ENCODE results near the gene HUWE1.

Gene HUWE1

GRCh38 chrX:53606456-53606855 is 80.1 kb downstream of the HUWE1 start:
- no CpG with 5 or more reads among the region's 2 CpGs for WGBS
- H4K8ac ChIP-seq (ENCODE audit: low read length), result no peak overlapping the region

GRCh38 chrX:53605004-53605403 is 81.5 kb downstream of the HUWE1 start:
- no peak overlapping the region for H2BK12ac ChIP-seq (ENCODE audit: low read length in 2 of 2)
- no peak overlapping the region for H3K4me2 ChIP-seq (ENCODE audit: low read length, poor library complexity, severe bottlenecking)
- H4K91ac ChIP-seq (ENCODE audit: low read length), result no peak overlapping the region
- no peak overlapping the region for H4K8ac ChIP-seq (ENCODE audit: low read length)
- H2AK5ac ChIP-seq (ENCODE audit: low read length, severe bottlenecking), result no peak overlapping the region
- H3K9ac ChIP-seq (ENCODE audit: low read length), result no peak overlapping the region
- H3K9me3 ChIP-seq (ENCODE audit: control insufficient read depth, low read length), result no peaks in the 10 kb centered on the region
- H2BK120ac ChIP-seq (ENCODE audit: low read depth, low read length), result no peak overlapping the region
- peaks cover 0 to 13% of the 10 kb centered on the region in 2 experiments for H3K27me3 ChIP-seq (ENCODE audit: control insufficient read depth in 1 of 2, insufficient read depth in 1 of 2, low read length in 2 of 2)
- no peak overlapping the region for H3K4me3 ChIP-seq (ENCODE audit: insufficient read depth in 1 of 2, low read depth in 1 of 2, low read length in 2 of 2)
- no peak overlapping the region for H3K18ac ChIP-seq (ENCODE audit: low read depth in 1 of 2, low read length in 2 of 2)
- no peaks in the 10 kb centered on the region for H3K4me1 ChIP-seq (ENCODE audit: control insufficient read depth, insufficient read depth, low read depth, low read length)
- no peak overlapping the region for H3K4ac ChIP-seq (ENCODE audit: low read depth in 1 of 2, low read length in 2 of 2)
- DNase-seq, result no peak
- peaks cover 10 to 95% of the 10 kb centered on the region in 2 experiments for H3K36me3 ChIP-seq (ENCODE audit: control insufficient read depth in 1 of 2, insufficient read depth in 2 of 2, low read depth in 1 of 2, low read length in 2 of 2)
- H2BK5ac ChIP-seq (ENCODE audit: low read depth, low read length, poor library complexity, severe bottlenecking), result no peak overlapping the region
- WGBS, result 100% methylated on average over 3 of the region's 4 CpGs
- no peak overlapping the region for H3K14ac ChIP-seq (ENCODE audit: low read length in 2 of 2)
- H3K27ac ChIP-seq (ENCODE audit: low read length, poor library complexity, severe bottlenecking), result no peak overlapping the region
- no peak overlapping the region for H3K23ac ChIP-seq (ENCODE audit: low read length in 2 of 2)
- H2AFZ ChIP-seq (ENCODE audit: low read depth, low read length), result no peak overlapping the region
- peaks cover 5% of the 10 kb centered on the region for H3K79me1 ChIP-seq (replicated peaks; ENCODE audit: low read length, poor library complexity, severe bottlenecking)
- no peak overlapping the region for H2BK15ac ChIP-seq (ENCODE audit: low read depth, poor library complexity, severe bottlenecking)

More at GRCh38 chrX:53606456-53606855, 80.1 kb downstream of the HUWE1 start:
- H3K79me1 ChIP-seq (replicated peaks; ENCODE audit: low read length, poor library complexity, severe bottlenecking), result peaks cover 5% of the 10 kb centered on the region
- no peak overlapping the region for H3K23ac ChIP-seq (ENCODE audit: low read length in 2 of 2)
- H3K4me1 ChIP-seq (ENCODE audit: control insufficient read depth, insufficient read depth, low read depth, low read length), result no peaks in the 10 kb centered on the region
- no peak overlapping the region for H3K9ac ChIP-seq (ENCODE audit: low read length)
- peaks cover 7 to 95% of the 10 kb centered on the region in 2 experiments for H3K36me3 ChIP-seq (ENCODE audit: control insufficient read depth in 1 of 2, insufficient read depth in 2 of 2, low read depth in 1 of 2, low read length in 2 of 2)
- H3K4me2 ChIP-seq (ENCODE audit: low read length, poor library complexity, severe bottlenecking), result no peak overlapping the region
- H3K27ac ChIP-seq (ENCODE audit: low read length, poor library complexity, severe bottlenecking), result no peak overlapping the region
- H2AFZ ChIP-seq (ENCODE audit: low read depth, low read length), result no peak overlapping the region
- H3K4ac ChIP-seq (ENCODE audit: low read depth in 1 of 2, low read length in 2 of 2), result no peak overlapping the region
- no peak overlapping the region for H3K14ac ChIP-seq (ENCODE audit: low read length in 2 of 2)
- no peak overlapping the region for H2AK5ac ChIP-seq (ENCODE audit: low read length, severe bottlenecking)
- DNase-seq, result no peak
- no peak overlapping the region for H2BK120ac ChIP-seq (ENCODE audit: low read depth, low read length)
- no peak overlapping the region for H2BK12ac ChIP-seq (ENCODE audit: low read length in 2 of 2)
- H3K27me3 ChIP-seq (ENCODE audit: control insufficient read depth in 1 of 2, insufficient read depth in 1 of 2, low read length in 2 of 2), result peaks cover 0 to 8% of the 10 kb centered on the region in 2 experiments
- H3K9me3 ChIP-seq (ENCODE audit: control insufficient read depth, low read length), result no peaks in the 10 kb centered on the region
- H2BK15ac ChIP-seq (ENCODE audit: low read depth, poor library complexity, severe bottlenecking), result no peak overlapping the region
- no peak overlapping the region for H3K4me3 ChIP-seq (ENCODE audit: insufficient read depth in 1 of 2, low read depth in 1 of 2, low read length in 2 of 2)
- H4K91ac ChIP-seq (ENCODE audit: low read length), result no peak overlapping the region
- no peak overlapping the region for H2BK5ac ChIP-seq (ENCODE audit: low read depth, low read length, poor library complexity, severe bottlenecking)
- H3K18ac ChIP-seq (ENCODE audit: low read depth in 1 of 2, low read length in 2 of 2), result no peak overlapping the region

DNA sequence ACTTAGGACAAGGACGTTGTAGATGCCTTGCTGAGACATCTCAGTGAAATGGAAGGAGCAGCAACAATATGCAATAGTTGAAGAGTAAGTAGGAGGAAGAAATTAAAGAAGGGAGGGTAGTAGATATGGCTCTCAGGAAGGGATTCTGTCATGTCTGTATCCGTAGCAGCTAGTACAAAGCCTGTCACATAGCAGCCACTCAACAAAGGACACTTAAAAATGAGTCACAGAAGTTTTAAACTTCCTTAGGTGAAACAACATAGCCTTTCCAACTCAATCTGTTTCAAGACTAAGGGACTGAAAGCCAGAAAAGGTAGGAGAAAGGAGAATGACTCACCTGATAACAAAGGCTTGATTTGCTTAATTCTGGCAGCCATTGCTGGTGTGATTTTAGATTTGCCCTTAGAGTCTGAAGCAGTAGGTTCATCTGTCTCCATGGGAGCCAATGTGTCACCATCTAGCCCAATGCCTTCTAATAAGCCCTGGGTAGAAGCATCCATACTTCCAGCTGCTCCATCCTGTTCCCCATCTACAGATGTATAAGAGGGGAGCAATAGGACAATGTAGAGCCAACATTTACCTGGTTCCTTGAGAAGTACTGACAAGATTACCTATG is 86.6 kb downstream of the HUWE1 start:
- Histone ChIP-seq H4K91ac (ENCODE audit: low read length) (no peak overlapping the region), H3K18ac (ENCODE audit: low read depth in 1 of 2, low read length in 2 of 2) (no peak overlapping the region), H3K4ac (ENCODE audit: low read depth in 1 of 2, low read length in 2 of 2) (no peak overlapping the region), H2BK120ac (ENCODE audit: low read depth, low read length) (no peak overlapping the region), H2BK15ac (ENCODE audit: low read depth, poor library complexity, severe bottlenecking) (no peak overlapping the region), H3K79me1 (replicated peaks; ENCODE audit: low read length, poor library complexity, severe bottlenecking) (peaks cover 5% of the 10 kb centered on the region), H3K14ac (ENCODE audit: low read length in 2 of 2) (no peak overlapping the region), H2AK5ac (ENCODE audit: low read length, severe bottlenecking) (no peak overlapping the region), H3K4me2 (ENCODE audit: low read length, poor library complexity, severe bottlenecking) (no peak overlapping the region), H3K27ac (ENCODE audit: low read length, poor library complexity, severe bottlenecking) (no peak overlapping the region), H3K4me1 (ENCODE audit: control insufficient read depth, insufficient read depth, low read depth, low read length) (peaks cover 2% of the 10 kb centered on the region), H3K23ac (ENCODE audit: low read length in 2 of 2) (no peak overlapping the region), H3K4me3 (ENCODE audit: insufficient read depth in 1 of 2, low read depth in 1 of 2, low read length in 2 of 2) (no peak overlapping the region), H4K8ac (ENCODE audit: low read length) (no peak overlapping the region), H2BK5ac (ENCODE audit: low read depth, low read length, poor library complexity, severe bottlenecking) (no peak overlapping the region), H3K36me3 (ENCODE audit: control insufficient read depth in 1 of 2, insufficient read depth in 2 of 2, low read depth in 1 of 2, low read length in 2 of 2) (peaks cover 12 to 82% of the 10 kb centered on the region in 2 experiments), H2AFZ (ENCODE audit: low read depth, low read length) (no peak overlapping the region), H3K27me3 (ENCODE audit: control insufficient read depth in 1 of 2, insufficient read depth in 1 of 2, low read length in 2 of 2) (peaks cover 0 to 18% of the 10 kb centered on the region in 2 experiments), H2BK12ac (ENCODE audit: low read length in 2 of 2) (no peak overlapping the region), H3K9ac (ENCODE audit: low read length) (no peak overlapping the region), H3K9me3 (ENCODE audit: control insufficient read depth, low read length) (no peaks in the 10 kb centered on the region)
- WGBS, result 92% methylated on average over 1 of the region's 2 CpGs
- no peak for DNase-seq

DNA sequence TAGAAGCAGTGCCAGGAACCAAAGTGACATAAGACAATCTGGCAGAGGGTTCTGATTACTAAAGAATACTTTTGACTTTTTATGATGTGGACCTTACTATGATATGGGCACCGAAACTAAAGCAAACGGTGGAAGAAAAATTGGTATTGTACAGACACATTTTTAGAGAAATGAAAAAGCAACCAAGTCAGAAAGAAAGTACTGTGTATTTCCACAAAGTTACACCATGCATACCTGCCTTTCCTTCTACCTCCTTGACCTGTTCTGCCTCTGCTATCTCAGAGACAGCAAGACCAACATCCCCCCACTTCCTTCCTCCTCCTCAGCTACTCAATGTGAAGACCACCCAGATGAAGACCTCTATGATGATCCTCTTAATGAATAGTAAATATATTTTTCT is 88.3 kb downstream of the HUWE1 start:
- Histone ChIP-seq H2AK5ac (ENCODE audit: low read length, severe bottlenecking) (no peak overlapping the region), H4K91ac (ENCODE audit: low read length) (no peak overlapping the region), H3K14ac (ENCODE audit: low read length in 2 of 2) (no peak overlapping the region), H3K9me3 (ENCODE audit: control insufficient read depth, low read length) (no peaks in the 10 kb centered on the region), H2BK120ac (ENCODE audit: low read depth, low read length) (no peak overlapping the region), H3K27ac (ENCODE audit: low read length, poor library complexity, severe bottlenecking) (no peak overlapping the region), H3K23ac (ENCODE audit: low read length in 2 of 2) (no peak overlapping the region), H3K27me3 (ENCODE audit: control insufficient read depth in 1 of 2, insufficient read depth in 1 of 2, low read length in 2 of 2) (peaks cover 0 to 11% of the 10 kb centered on the region in 2 experiments), H3K18ac (ENCODE audit: low read depth in 1 of 2, low read length in 2 of 2) (no peak overlapping the region), H3K4me2 (ENCODE audit: low read length, poor library complexity, severe bottlenecking) (no peak overlapping the region), H3K79me1 (replicated peaks; ENCODE audit: low read length, poor library complexity, severe bottlenecking) (peaks cover 2% of the 10 kb centered on the region), H3K4me1 (ENCODE audit: control insufficient read depth, insufficient read depth, low read depth, low read length) (peaks cover 2% of the 10 kb centered on the region), H3K36me3 (ENCODE audit: control insufficient read depth in 1 of 2, insufficient read depth in 2 of 2, low read depth in 1 of 2, low read length in 2 of 2) (peaks cover 11 to 79% of the 10 kb centered on the region in 2 experiments), H3K9ac (ENCODE audit: low read length) (no peak overlapping the region), H2BK12ac (ENCODE audit: low read length in 2 of 2) (no peak overlapping the region), H2AFZ (ENCODE audit: low read depth, low read length) (no peak overlapping the region), H3K4ac (ENCODE audit: low read depth in 1 of 2, low read length in 2 of 2) (no peak overlapping the region), H2BK5ac (ENCODE audit: low read depth, low read length, poor library complexity, severe bottlenecking) (no peak overlapping the region), H4K8ac (ENCODE audit: low read length) (no peak overlapping the region), H2BK15ac (ENCODE audit: low read depth, poor library complexity, severe bottlenecking) (no peak overlapping the region), H3K4me3 (ENCODE audit: insufficient read depth in 1 of 2, low read depth in 1 of 2, low read length in 2 of 2) (no peak overlapping the region)
- 100% methylated on average over 2 of the region's 2 CpGs for WGBS
- no peak for DNase-seq
